Measurements from ENCODE around the gene EEF1AKMT2.
A peak's percentile ranks its signal among the peaks of the same experiment; 100 is the strongest.

EEF1AKMT2 gene

GRCh38 chr10:124717911-124718741 lies 73.6 kb downstream of the EEF1AKMT2 start:
- peak; percentile 80 for DNase-seq

GRCh38 chr10:124717041-124717757 lies 74.5 kb downstream of the EEF1AKMT2 start:
- no peak for DNase-seq

GRCh38 chr10:124716369-124716768 lies 75.3 kb downstream of the EEF1AKMT2 start:
- no peak for DNase-seq

DNA sequence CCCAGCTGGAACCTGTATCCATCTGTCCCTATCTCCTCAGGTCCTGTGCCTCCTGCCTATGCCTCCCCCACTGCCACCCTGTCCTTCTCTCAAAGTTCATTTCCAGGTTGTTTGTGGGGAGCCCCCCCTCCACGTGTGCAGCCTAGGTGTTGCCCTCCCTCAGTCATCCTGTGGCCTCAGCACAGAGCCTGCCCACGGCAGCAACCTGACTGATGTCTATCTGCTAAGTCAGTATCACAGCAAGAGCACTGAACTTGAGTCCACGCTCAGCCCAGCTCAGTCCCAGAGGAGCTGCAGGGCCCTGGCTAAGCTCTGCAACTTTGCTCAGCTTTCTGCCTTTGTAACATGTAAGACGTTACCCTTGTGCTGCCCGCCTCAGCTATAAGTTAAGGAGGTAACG lies 76.2 kb downstream of the EEF1AKMT2 start:
- DNase-seq: no peak

DNA sequence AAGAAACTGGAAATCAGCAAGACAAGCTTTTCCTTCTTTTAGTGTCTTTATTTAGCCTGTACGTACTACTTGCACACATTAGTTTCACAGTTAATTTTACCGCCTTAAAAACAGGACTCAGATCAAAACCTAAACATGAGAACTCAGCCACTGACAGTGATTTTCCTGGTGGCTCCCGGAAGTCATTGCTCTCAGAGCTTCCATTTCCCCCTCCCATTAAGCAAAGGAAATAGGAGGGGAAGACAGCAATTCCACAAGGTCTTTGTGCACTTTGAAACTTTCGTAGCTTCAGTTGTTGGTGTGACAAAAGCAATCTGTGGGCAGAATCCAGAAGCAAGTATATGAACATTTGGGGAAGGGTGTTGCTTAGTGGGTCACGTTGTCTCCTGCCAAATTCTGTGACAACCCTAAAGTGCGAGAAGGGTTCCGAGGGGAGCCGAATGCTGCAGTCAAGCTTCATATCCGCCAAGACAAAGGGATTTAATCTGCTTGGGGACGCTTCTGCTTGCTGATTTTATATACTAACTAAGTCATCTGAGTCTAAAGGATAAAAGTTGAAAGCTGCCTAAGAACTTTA lies 77.9 kb downstream of the EEF1AKMT2 start:
- no peak for DNase-seq

DNA sequence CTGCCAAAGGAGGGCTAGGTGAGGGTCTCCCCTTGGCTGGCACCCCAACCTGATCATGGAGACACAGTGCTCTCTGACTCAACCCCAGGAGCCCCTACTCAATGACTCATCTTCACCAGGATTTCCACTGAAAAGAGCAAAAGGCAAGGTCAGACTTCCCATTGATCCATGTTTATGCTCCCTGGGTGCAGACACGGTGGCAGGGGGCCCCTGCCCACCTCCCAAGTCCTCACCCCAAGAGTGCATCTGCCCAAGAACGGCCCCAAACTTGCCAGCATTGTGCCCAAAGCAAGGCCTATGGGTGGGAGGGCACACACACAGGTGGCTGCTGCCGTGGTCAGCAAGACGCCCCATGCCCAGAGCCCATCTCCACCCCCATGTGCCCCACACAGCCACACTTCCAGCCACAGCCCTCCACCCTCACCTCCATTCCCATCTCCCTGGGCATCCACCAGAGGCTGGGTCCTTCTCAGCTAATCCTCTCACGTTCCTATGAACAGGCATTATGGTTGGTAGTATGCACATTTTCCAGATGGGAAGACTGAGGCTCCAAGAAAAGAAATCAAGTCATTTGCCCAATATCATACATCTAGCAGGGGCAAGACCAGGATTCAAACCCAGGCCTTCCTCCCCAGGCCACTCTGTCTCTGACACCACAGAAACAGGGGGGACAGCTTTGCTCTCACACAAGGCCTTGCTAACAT lies 78.8 kb downstream of the EEF1AKMT2 start:
- DNase-seq: no peak

DNA sequence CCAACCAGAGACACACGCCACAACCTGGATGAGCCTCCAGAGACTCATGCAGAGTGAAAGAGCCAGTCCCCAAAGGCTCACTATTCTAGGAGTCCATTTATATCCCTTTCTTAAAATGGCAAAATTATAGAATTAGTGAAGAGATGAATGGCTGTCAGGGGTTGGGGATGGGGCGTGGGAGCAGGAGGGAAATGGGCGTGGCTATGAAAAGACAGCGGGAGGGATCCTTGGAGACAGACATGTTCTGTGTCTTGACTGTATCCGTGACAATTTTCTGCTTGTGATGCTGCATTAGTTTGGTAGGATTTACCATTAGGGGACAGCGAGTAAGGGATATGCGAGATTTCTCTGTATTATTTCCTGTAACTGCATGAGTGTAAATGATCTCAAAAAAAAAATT lies 80.5 kb downstream of the EEF1AKMT2 start:
- no peak for DNase-seq

- no peak for DNase-seq
Observed at GRCh38 chr10:124710266-124710881, 81.3 kb downstream of the EEF1AKMT2 start.

- no peak for DNase-seq
Observed at GRCh38 chr10:124709861-124710260, 81.8 kb downstream of the EEF1AKMT2 start.

- DNase-seq: no peak
Observed at GRCh38 chr10:124708922-124709520, 82.7 kb downstream of the EEF1AKMT2 start.

- no peak for DNase-seq
Observed at GRCh38 chr10:124708246-124708779, 83.4 kb downstream of the EEF1AKMT2 start.
